Gastrocnemius medialis (tissue), 4 donors: Measurements from ENCODE around the gene RNF40. TPM values are rescaled to one million over a fixed set of nuclear protein-coding genes. Genes with fewer than 3 reads are reported as not detected.
A peak's percentile ranks its signal among the peaks of the same experiment; 100 is the strongest.

Experiments used
- ATAC-seq, 2 donors: fragments of 150-250 bp; one replicate each; pipeline ENCODE4 v1.9.1; 2016
- DNase-seq, 2 donors: peaks; one replicate each; pipeline ENCODE4 v3.0.0-alpha.2; 2019
- H3K27ac ChIP-seq, 4 donors: fragments of 200-600 bp; sonication (generic); 1 replicate in 1 of 4; 2 replicates in 3 of 4; pipeline ENCODE4 v1.5.1; 2016 to 2018; ENCODE audit warnings: mild to moderate bottlenecking in 2 of 4, moderate library complexity in 1 of 4
- H3K27me3 ChIP-seq, 3 donors: fragments of 200-600 bp; sonication (generic) in 2 of 3; 1 replicate in 1 of 3; 2 replicates in 2 of 3; pipeline versions ENCODE4 v1.5.1 to v1.6.0; 2016 to 2019; ENCODE audit warnings: mild to moderate bottlenecking in 1 of 3, moderate library complexity in 1 of 3
- H3K36me3 ChIP-seq, 2 donors: fragments of 200-600 bp; sonication (generic) in 1 of 2; one replicate each; pipeline ENCODE4 v1.5.1; 2017 to 2018
- H3K4me1 ChIP-seq, 2 donors: fragments of 200-600 bp; sonication (generic) in 1 of 2; one replicate each; pipeline ENCODE4 v1.5.1; 2016 to 2017; ENCODE audit warnings: mild to moderate bottlenecking in 2 of 2
- H3K4me3 ChIP-seq, 4 donors: fragments of 200-600 bp; sonication (generic) in 3 of 4; 1 replicate in 1 of 4; 2 replicates in 3 of 4; pipeline ENCODE4 v1.5.1; 2016 to 2019; ENCODE audit warnings: mild to moderate bottlenecking in 2 of 4
- H3K9me3 ChIP-seq, 3 donors: fragments of 200-600 bp; sonication (generic) in 2 of 3; 1 replicate in 1 of 3; 2 replicates in 2 of 3; pipeline ENCODE4 v1.5.1; 2016 to 2019
- CTCF ChIP-seq, 5 experiments: fragments of 450-650 bp in 3 of 5; fragments of 200-600 bp in 2 of 5; sonication (generic) in 2 of 5; IDR thresholded peaks in 4 of 5; conservative IDR thresholded peaks in 1 of 5; 1 replicate in 4 of 5; 2 replicates in 1 of 5; pipeline ENCODE4 v1.5.1; 2016 to 2019; ENCODE audit warnings: antibody characterized with exemption in 5 of 5, mild to moderate bottlenecking in 3 of 5, moderate library complexity in 3 of 5
- POLR2A ChIP-seq, 2 donors: fragments of 450-650 bp; IDR thresholded peaks; one replicate each; pipeline ENCODE4 v1.6.1; 2017; ENCODE audit warnings: antibody characterized with exemption in 2 of 2, mild to moderate bottlenecking in 2 of 2, moderate library complexity in 2 of 2
- in situ Hi-C, 4 donors: fragments of 200-750 bp; cut with MboI; loops; one replicate each; pipeline versions ENCODE4 v1.15.0 to v1.8.0; 2017; ENCODE audit warnings: low sequenced_read_pairs in 4 of 4
- intact Hi-C: fragments of 100-400 bp; cut with DNase I; formaldehyde crosslinking; loops from one replicate; pipeline ENCODE4 v1.15.1; 2023; ENCODE audit warnings: low total_unique reads
- total RNA-seq, 4 donors: library from RNA; depleted of rRNA; stranded (reverse); fragments of >200 nt; gene quantifications; one replicate each; pipeline versions ENCODE4 v1.1.0 to v1.2.3, GENCODE V29; 2016

The RNF40 gene
- 10 to 100 TPM; 42.8 to 90.0 (median 57.0) TPM for total RNA-seq

- H3K36me3 ChIP-seq: peaks cover 0 to 53% of the 10 kb centered on the region in 2 donors
- TF ChIP-seq POLR2A (IDR thresholded peaks at IDR 0.05) (peak; percentile 79 to 92), CTCF (IDR thresholded peaks at IDR 0.05 in 4 of 5, conservative IDR thresholded peaks at IDR 0.05 in 1 of 5) (no peak)
- no peaks in the 10 kb centered on the region for H3K9me3 ChIP-seq
- peak within 1 kb of the TSS; percentile 91 to 96 (median 94) for H3K27ac ChIP-seq
- in situ Hi-C loops (no loop called here), intact Hi-C loops (loop anchor here (1.0 kb wide), 1 partner anchor 14 kb away; the partner anchor contains the start of gene PHKG2)
- DNase-seq (peak; percentile 96 to 98), ATAC-seq (peak; percentile 98 to 99)
- H3K4me1 ChIP-seq: peaks cover 18 to 23% of the 10 kb centered on the region in 2 donors
- H3K4me3 ChIP-seq: peak within 1 kb of the TSS; percentile 77 to 96 (median 92)
- no peaks in the 10 kb centered on the region for H3K27me3 ChIP-seq
These were observed at the start of gene RNF40, which contains the start of gene CFAP119 for GRCh38 chr16:30761928-30762902. Gene RNF40 (plus strand): TSS chr16:30762322. CDS start chr16:30762546, 224 bp downstream. Gene CFAP119 (minus strand): TSS chr16:30762062. CDS start chr16:30761748, 314 bp downstream.

- H3K27me3 ChIP-seq: no peaks in the 10 kb centered on the region
- no peak for TF ChIP-seq CTCF (IDR thresholded peaks at IDR 0.05 in 4 of 5, conservative IDR thresholded peaks at IDR 0.05 in 1 of 5)
- DNase-seq (no peak), ATAC-seq (no peak)
- H3K4me3 ChIP-seq: no peak overlapping the region
- peaks cover 4 to 97% of the 10 kb centered on the region in 2 donors for H3K36me3 ChIP-seq
- no peaks in the 10 kb centered on the region for H3K4me1 ChIP-seq
- H3K9me3 ChIP-seq: no peaks in the 10 kb centered on the region
- in situ Hi-C loops (no loop called here), intact Hi-C loops (no loop called here)
- no peak overlapping the region for H3K27ac ChIP-seq
These were observed 46.2 kb upstream of the RNF40 start for GRCh38 chr16:30715750-30716445.

- intact Hi-C loops: no loop called here
- no peaks in the 10 kb centered on the region for H3K27me3 ChIP-seq
- peaks cover 0 to 97% of the 10 kb centered on the region in 2 donors for H3K36me3 ChIP-seq
- in situ Hi-C loops: no loop called here
- H3K27ac ChIP-seq: no peak overlapping the region
- no peaks in the 10 kb centered on the region for H3K9me3 ChIP-seq
- TF ChIP-seq POLR2A (IDR thresholded peaks at IDR 0.05) (no peak), CTCF (IDR thresholded peaks at IDR 0.05 in 4 of 5, conservative IDR thresholded peaks at IDR 0.05 in 1 of 5) (no peak)
- H3K4me3 ChIP-seq: no peak overlapping the region
- H3K4me1 ChIP-seq: no peaks in the 10 kb centered on the region
- ATAC-seq: no peak
- no peak for DNase-seq
These were observed 42.0 kb upstream of the RNF40 start for GRCh38 chr16:30720086-30720485.

GRCh38 chr16:30720694-30721093, 41.4 kb upstream of the RNF40 start:
- Histone ChIP-seq H3K27ac (no peak overlapping the region), H3K4me3 (no peak overlapping the region), H3K9me3 (no peaks in the 10 kb centered on the region), H3K27me3 (no peaks in the 10 kb centered on the region), H3K4me1 (no peaks in the 10 kb centered on the region), H3K36me3 (peaks cover 0 to 97% of the 10 kb centered on the region in 2 donors)
- intact Hi-C loops: no loop called here
- no peak for TF ChIP-seq POLR2A (IDR thresholded peaks at IDR 0.05)
- no peak for TF ChIP-seq CTCF (IDR thresholded peaks at IDR 0.05 in 4 of 5, conservative IDR thresholded peaks at IDR 0.05 in 1 of 5)
- in situ Hi-C loops: no loop called here
- DNase-seq (no peak), ATAC-seq (no peak)
